Retinal pigment epithelial cell (primary cell): ENCODE results near the gene C22orf39.

Experiments
- DNase-seq: peaks from one replicate; pipeline ENCODE4 v3.0.0-alpha.2; 2010; ENCODE audit warnings: low read depth
- H3K4me3 ChIP-seq: 2 replicates; pipeline ENCODE4 v1.5.1; 2011; ENCODE audit warnings: mild to moderate bottlenecking, low read length, control low read depth, moderate library complexity
- CTCF ChIP-seq: conservative IDR thresholded peaks from 2 replicates; pipeline ENCODE4 v1.5.1; 2011; ENCODE audit warnings: low read depth, low read length, control low read depth, inconsistent platforms

Gene C22orf39

GRCh38 chr22:19461506-19461905 is 14.0 kb upstream of the C22orf39 start:
- DNase-seq, result no peak
- H3K4me3 ChIP-seq, result no peak overlapping the region
- no peak for TF ChIP-seq CTCF

DNA sequence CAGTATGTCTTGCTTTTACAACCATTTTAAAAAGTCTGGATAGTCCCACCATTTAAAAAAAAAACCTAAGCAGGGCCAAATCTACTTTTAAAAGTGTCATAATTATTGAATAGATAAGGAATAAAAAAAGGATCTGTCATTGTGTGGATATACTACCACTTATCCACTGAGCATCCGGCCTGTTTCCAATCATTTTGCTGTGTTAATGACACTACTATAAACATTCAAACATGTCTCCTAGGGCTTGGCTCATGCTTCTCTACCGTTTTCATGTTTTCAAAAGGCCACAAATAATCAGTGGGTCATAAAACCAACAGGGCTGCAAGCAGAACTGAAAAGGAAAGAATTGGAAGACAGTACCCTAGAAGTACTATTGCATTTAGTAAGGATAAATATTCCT is 12.5 kb upstream of the C22orf39 start:
- no peak for TF ChIP-seq CTCF
- DNase-seq, result no peak
- no peak overlapping the region for H3K4me3 ChIP-seq

DNA sequence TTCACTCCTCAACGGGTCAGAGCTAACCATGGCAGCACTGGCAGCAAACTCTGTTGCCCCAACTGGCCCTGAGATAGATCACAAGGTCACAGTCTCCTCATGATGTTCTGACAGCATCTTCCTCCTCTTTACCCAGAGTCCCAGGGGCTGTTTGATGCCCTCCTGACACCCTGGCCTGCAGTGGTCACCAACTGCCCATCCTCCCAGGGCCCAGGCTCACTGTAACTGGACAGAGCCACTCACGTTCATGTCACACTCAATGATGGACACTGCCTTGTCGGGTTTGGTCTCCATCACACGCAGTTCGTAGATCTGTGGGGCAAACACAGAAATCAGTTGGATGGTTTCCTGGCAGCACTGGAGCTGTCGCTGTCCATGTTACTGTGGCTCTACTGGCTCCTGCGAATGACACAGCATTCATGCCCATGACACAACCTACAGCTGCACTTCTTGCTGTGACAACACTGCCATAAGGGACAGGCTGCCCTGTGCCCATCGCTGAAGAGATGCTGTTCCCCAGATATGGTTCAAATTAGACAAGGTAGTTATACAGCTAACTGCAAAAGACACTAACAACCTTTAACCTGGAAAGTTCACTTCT is 10.4 kb upstream of the C22orf39 start:
- H3K4me3 ChIP-seq, result no peak overlapping the region
- DNase-seq, result no peak

DNA sequence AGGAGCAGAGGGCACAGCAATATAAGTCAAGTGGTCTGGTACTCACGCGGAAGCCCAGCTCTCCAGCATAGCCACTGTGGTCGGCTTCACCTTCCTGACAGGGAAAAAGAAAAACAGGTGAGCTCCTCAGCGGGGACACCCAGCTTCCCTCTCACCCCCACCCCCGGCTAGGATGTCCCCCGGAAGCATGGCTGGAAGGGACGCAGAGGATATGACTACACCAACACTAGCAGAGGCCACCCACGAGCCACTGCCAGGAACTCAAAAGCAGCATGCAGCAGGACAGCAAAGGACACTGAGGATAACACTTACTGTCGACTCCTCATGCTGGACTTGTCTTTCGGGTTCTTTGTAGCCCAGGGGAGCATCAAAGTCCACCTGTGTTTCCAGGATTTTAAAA is 9.0 kb upstream of the C22orf39 start:
- TF ChIP-seq CTCF, result no peak
- H3K4me3 ChIP-seq, result no peak overlapping the region
- no peak for DNase-seq

More for the DNA sequence above, 10.4 kb upstream of the C22orf39 start:
- no peak for TF ChIP-seq CTCF

GRCh38 chr22:19455585-19456370 is 8.3 kb upstream of the C22orf39 start:
- no peak for TF ChIP-seq CTCF

GRCh38 chr22:19455033-19455432 is 7.5 kb upstream of the C22orf39 start:
- H3K4me3 ChIP-seq, result no peak overlapping the region
- TF ChIP-seq CTCF, result no peak
- DNase-seq, result no peak

More at GRCh38 chr22:19455585-19456370, 8.3 kb upstream of the C22orf39 start:
- H3K4me3 ChIP-seq, result no peak overlapping the region
- DNase-seq, result no peak

GRCh38 chr22:19454156-19454555 is 6.6 kb upstream of the C22orf39 start:
- H3K4me3 ChIP-seq, result no peak overlapping the region
- no peak for DNase-seq
- no peak for TF ChIP-seq CTCF
